Superior temporal gyrus (tissue), 1 donor: ENCODE measurements around the gene KIF18A.
"Not testable (repeated sequence)": the region's sequence is repeated elsewhere in the genome, so short reads cannot be mapped to it uniquely, and the experiment has no call there.

Source experiments
- DNase-seq: peaks from one replicate; pipeline ENCODE4 v3.0.0-alpha.2; 2016; ENCODE audit errors: extremely low spot score

Gene KIF18A

GRCh38 chr11:28107750-28108618 is at the start of gene KIF18A, which contains the start of gene METTL15:
Gene KIF18A, minus strand, starts transcription at chr11:28108156. Its CDS starts 10,209 bp downstream, at chr11:28097947.
Gene METTL15, plus strand, starts transcription at chr11:28108388. Its CDS starts 4,947 bp downstream, at chr11:28113335.
- DNase-seq, result peak; percentile 99

DNA sequence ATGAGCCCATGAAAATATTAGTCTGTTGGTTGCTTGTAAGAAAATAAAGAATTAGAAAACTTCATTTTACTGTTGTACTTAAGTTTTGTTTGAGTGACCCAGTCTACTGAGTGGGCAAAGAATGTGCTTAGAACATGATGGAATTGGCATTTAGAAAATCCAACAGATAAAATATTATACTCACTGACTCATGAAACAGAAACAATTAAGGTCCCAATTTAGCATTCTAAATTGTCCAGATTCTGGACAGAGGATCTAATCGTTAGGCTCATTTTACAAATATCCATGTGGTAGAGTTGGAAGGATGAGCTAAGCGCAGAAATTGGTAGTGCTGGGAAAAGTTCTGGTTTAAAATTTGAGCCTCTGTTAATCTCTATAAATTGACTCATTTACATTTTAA is 45.6 kb upstream of the KIF18A start:
- DNase-seq, result no peak

DNA sequence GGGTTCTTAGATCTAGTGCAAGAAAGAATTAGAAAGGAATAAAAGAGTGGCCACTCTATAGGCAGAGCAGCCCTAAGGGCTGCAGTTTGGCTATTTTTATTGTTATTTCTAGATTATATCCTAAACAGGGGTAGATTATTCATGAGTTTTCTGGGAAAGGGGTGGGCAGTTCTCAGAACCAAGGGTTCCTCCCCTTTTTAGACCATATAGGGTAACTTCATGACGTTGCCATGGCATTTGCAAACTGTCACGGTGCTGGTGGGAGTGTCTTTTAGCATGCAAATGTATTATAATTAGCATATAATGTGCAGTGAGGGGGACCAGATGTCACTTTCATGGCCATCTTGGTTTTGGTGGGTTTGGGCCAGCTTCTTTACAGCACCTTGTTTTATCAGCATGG is 44.8 kb upstream of the KIF18A start:
- no peak for DNase-seq

DNA sequence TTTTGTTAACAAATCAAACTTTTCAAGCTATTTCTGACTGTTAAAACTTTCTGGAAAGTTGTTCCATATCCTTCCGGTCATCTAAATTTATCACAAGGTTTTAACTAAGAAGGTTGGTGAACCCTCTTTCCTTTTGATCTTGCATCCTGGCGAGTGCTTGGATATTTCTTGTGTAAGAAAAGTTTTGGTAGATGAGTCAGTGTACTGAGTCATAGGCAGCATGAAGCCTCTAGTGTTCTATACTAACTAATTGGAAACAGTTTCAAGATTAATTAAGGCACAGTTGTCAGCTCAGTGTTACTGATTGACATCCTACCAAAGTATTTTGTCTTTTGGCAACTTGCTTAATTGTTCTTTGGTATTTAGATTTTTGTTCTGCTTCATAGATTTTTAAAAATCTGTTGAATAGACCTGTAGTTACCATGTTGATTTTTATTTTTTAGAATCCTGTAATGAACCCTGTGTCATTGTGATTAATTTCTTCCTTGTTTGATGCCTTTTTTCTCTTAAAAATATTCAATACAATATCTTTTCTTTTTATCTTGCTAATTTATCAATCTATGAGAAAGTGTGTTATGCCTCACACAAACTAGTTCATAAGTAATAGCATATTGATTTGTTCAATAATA is 38.3 kb upstream of the KIF18A start:
- DNase-seq, result no peak

GRCh38 chr11:28144808-28145207 is 36.9 kb upstream of the KIF18A start:
- no peak for DNase-seq

GRCh38 chr11:28142724-28143123 is 34.8 kb upstream of the KIF18A start:
- no peak for DNase-seq

DNA sequence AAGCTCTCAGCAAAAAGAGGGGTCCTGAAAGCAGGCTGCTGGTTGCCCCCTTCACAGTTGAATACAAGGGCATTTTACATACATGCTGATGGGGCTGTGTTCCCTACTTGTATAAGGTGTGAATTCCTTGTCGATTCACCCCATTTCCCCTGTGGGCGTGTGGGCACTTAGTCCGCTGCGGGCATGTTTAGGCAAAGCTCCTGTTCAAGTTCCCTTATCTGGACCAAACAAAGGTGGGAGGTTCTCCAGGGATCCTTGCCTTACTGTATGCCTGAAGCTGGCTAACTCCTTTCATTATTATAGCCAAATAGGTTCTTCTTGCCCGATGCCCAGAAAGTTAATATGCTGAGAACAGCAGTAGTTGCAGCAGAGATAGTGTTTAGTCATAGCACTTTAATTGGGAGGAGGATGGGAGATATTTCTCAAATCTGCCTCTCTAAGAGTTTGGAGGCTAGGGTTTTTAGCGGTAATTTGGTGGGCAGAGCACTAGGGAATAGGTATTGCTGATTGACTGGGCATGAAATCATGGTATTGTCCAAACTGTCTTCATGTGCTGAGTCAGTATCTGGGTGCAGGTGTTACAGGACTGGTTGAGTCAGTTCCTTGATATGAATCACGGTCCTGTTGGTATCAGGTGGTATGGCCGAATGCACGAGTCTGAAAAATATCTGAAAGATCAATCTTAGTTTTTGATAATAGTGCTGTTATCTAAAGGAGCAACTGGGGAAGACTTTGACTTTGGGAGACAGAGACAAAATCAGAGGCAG is 32.9 kb upstream of the KIF18A start:
- no peak for DNase-seq

GRCh38 chr11:28139841-28140415 is 32.0 kb upstream of the KIF18A start:
- no peak for DNase-seq

DNA sequence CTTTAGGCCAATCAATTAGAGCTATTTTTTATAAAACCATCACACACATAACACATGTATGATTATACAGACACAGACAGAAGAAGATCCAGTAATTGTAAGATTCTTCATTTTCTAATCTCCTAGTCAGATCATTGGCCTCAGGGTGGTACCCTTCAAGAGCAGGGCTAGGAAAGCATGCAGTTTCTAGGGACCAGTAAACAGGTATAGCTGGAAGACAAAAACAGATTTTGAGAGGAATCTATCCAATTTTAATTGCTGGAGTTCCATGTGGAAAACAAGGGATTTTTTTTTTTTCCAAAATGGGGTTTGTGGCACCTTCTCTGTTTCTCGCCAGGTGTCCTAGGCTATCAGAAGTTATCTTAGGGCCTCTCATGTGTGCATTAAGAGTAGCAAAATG is 29.9 kb upstream of the KIF18A start:
- DNase-seq, result no peak

DNA sequence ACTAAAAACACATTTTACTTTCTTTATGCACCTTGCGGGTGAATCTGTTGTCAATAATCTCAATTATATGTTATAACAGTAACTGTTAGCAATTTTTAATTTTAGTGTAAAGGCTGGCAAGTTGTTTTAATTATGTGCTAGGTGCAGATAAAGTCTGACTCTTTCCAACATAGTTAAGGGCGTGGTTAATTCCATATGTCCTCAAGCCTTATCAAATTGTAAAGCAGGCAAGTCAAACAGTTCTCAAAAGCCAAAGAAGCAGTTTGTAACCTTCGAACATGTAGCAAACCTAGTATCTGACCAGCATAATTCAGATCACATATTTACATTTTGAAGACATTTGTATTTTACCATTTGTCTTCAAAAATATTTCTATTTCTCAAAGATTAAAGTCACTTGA is 29.4 kb upstream of the KIF18A start:
- no peak for DNase-seq

DNA sequence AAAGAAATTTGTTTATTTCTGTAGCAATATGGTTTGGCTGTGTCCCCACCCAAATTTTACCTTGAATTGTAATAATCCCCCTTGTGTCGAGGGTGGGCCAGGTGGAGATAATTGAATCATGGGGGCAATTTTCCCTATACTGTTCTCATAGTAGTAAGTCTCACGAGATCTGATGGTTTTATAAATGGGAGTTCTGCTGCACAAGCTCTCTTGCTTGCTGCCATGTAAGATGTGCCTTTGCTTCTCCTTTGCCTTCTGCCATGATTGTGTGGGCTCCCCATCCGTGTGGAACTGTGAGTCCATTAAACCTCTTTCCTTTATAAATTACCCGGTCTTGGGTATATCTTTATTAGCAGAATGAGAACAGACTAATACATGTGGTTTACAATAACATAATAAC is 28.2 kb upstream of the KIF18A start:
- DNase-seq, result not testable (repeated sequence)

DNA sequence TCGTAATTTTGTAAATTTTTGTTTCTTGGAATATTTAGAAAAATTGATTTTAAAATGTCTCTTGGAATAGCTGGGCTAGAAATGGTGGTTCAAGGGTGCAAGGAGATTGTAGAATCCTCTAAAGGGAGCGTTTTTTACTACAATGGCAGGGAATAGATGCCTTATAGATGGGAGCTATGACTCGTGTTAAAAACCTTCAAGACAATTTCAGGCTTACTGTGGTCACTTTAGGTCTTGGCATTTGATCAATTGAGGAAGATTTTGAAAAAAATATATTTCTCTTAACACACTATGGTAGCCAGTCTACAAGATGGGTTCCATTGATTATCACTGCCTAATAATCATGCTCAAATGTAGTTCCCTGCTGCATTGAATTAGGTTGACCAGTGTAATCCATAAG is 25.2 kb upstream of the KIF18A start:
- no peak for DNase-seq

- no peak for DNase-seq
Observed at GRCh38 chr11:28132548-28132947, 24.6 kb upstream of the KIF18A start.

- DNase-seq, result no peak
Observed at GRCh38 chr11:28123151-28123581, 15.2 kb upstream of the KIF18A start.

DNA sequence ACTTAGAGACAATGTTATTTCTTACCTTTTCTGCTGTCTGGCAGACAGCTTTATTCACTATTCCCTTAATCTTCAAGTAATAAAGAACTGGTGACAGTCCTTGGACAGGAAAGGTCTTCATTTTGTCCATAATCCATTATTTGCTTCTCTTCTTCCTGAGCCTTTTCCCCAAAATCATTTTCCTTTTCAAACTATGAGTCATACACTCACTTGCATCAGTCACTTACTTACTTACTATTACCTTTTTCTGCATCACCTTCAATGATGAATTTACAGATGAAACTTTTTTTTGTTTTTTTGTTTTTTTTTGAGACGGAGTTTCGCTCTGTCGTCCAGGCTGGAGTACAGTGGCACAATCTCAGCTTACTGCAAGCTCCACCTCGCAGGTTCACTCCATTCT is 9.8 kb upstream of the KIF18A start:
- DNase-seq, result no peak

GRCh38 chr11:28114731-28115130 is 6.8 kb upstream of the KIF18A start:
- DNase-seq, result no peak

DNA sequence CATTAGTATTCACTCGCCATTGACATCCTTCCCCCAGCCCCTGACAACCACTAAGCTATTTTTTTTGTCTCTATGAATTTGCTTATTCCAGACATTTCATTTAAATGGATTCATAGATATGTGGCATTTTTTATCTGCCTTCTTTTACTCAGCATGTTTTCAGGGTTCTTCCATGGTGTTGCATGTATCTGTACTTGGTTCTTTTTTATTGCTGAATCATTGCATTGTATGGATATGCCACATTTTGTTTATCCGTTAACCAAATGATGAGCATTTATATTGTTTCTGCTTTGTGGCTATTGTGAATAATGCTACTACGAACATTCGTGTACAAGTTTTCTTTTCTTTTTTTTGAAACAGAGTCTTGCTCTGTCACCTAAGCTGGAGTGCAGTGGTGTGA is 6.2 kb upstream of the KIF18A start:
- DNase-seq, result no peak

- no peak for DNase-seq
Observed at GRCh38 chr11:28110821-28111200, 2.9 kb upstream of the KIF18A start.

DNA sequence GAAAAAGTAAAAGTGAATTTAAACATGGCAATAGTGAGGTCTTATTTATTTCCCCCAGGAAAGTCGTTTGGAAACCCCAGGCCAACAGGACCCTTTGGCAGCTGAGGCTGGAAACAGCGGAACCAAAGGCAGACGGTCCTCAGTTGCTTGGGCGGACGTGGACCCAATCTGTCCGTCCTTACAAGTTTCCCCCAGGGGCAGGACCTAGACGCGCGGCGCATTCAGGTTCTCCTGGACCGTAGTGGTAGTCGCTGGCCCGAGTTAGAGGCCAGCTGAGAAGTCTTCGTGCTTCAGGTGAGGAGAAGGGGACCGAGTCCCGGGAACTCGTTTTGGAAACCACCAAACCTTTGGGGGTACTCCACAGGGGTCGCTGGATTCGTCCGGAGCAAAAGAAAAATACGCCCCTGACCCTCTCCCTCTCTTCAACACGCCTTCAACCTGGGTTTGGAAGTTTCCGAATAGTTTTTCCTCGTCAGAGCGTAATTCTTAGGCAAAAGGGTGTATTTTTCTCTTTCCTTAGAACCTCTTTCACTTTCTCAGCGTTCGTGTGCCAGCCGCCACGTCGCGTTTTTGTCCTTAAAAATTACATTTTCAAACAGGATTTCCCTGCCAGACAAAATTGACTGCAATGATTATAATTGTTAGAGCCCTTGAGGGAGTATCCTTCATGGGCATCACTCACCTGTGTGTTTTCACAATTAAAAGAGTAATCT is 2.3 kb upstream of the KIF18A start:
- peak; percentile 74 for DNase-seq

DNA sequence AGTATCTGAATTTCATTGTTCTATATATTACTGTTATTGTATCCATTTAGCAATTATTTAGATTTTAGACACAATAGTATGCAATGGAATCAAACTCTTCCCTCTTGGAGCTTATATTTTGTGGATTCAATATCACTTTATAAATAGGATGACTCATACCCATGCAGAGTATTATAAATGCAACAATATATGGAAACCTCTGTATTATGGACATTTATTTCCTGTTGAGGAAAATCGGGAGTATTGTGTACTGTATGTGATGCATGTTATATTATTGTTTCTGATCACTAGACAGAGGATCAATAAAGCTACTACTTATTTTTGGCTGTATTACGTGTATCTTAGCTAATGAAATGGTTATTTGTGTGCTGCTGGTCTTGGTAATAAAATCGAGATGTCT is 1.0 kb upstream of the KIF18A start:
- DNase-seq, result no peak

DNA sequence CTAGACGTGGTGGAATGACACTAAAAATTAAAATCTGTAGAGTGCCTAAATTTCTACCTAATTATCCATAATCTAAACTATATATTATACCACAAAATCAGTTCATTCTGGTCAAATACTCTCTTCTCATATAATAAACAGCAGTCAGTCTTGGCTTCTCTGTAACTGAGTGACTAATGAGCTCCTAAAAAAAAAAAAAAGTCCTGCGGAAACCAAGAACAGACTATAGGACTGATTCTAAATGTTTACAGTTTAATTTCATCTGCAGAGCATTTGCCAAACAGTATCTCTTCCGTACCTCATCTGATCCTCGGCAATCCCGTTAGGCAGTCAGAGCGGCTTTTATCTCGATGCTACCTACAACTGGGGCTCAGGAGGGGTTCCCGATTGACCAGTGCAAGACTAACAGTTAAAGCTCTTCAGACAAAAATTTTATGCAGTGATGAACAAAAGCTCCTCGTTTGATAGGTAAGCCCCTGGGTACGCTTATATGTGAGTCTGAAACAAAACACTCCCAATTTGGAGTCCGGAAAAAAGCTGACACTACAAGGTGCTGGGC is 686 bp downstream of the KIF18A start:
- DNase-seq, result no peak
